VCaP (cell line): Measurements from ENCODE around the gene MRRF.

ENCODE experiments used
- H3K27ac ChIP-seq: fragments of 450-650 bp; 2 replicates; pipeline ENCODE4 v1.5.1; 2017
- CTCF ChIP-seq: fragments of 450-650 bp; conservative IDR thresholded peaks from 2 replicates; pipeline ENCODE4 v1.5.1; 2017; ENCODE audit warnings: mild to moderate bottlenecking, moderate library complexity

Gene MRRF

GRCh38 chr9:122262073-122262472, 2.6 kb upstream of the MRRF start:
- no peak for TF ChIP-seq CTCF
- H3K27ac ChIP-seq, result peak overlapping the region; percentile 93

- TF ChIP-seq CTCF, result no peak
- peak overlapping the region; percentile 93 for H3K27ac ChIP-seq
Measured at GRCh38 chr9:122263699-122264349, 858 bp upstream of the MRRF start.

GRCh38 chr9:122265149-122265915, 650 bp downstream of the MRRF start:
- TF ChIP-seq CTCF, result peak; percentile 42

GRCh38 chr9:122268041-122268814, 3.5 kb downstream of the MRRF start:
- H3K27ac ChIP-seq, result no peak overlapping the region
- TF ChIP-seq CTCF, result no peak

More at GRCh38 chr9:122265149-122265915, 650 bp downstream of the MRRF start:
- H3K27ac ChIP-seq, result peak overlapping the region; percentile 93

GRCh38 chr9:122274055-122274454, 9.4 kb downstream of the MRRF start:
- no peak for TF ChIP-seq CTCF
- H3K27ac ChIP-seq, result no peak overlapping the region

- TF ChIP-seq CTCF, result no peak
- H3K27ac ChIP-seq, result no peak overlapping the region
Measured at GRCh38 chr9:122276096-122276495, 11.4 kb downstream of the MRRF start.

- no peak overlapping the region for H3K27ac ChIP-seq
- no peak for TF ChIP-seq CTCF
Measured at GRCh38 chr9:122277285-122277897, 12.7 kb downstream of the MRRF start.
